Measurements from ENCODE around the gene UCK1.
"Not testable (repeated sequence)": the region's sequence is repeated elsewhere in the genome, so short reads cannot be mapped to it uniquely, and the experiment has no call there.

The UCK1 gene

GRCh38 chr9:131554087-131554842 is 23.2 kb upstream of the UCK1 start:
- no peak for FAIRE-seq

- FAIRE-seq = no peak
These were observed 21.0 kb upstream of the UCK1 start for GRCh38 chr9:131552030-131552429.

- not testable (repeated sequence) for FAIRE-seq
These were observed 19.4 kb upstream of the UCK1 start for GRCh38 chr9:131550465-131550864.

- not testable (repeated sequence) for FAIRE-seq
These were observed 18.1 kb upstream of the UCK1 start for GRCh38 chr9:131549186-131549585.

GRCh38 chr9:131546336-131547084 is 15.4 kb upstream of the UCK1 start:
- no peak for FAIRE-seq

- no peak for FAIRE-seq
These were observed 14.8 kb upstream of the UCK1 start for GRCh38 chr9:131545786-131546335.

GRCh38 chr9:131545003-131545785 is 14.1 kb upstream of the UCK1 start, which contains the start of gene PRRT1B:
PRRT1B (plus strand) TSS chr9:131545523; CDS start chr9:131545616, 93 bp downstream.
- FAIRE-seq = no peak

GRCh38 chr9:131543141-131543540 is 12.1 kb upstream of the UCK1 start:
- no peak for FAIRE-seq

GRCh38 chr9:131539223-131539923 is 8.3 kb upstream of the UCK1 start:
- FAIRE-seq = no peak

- FAIRE-seq = no peak
These were observed 6.9 kb upstream of the UCK1 start for GRCh38 chr9:131537946-131538345.

GRCh38 chr9:131534721-131535237 is 3.7 kb upstream of the UCK1 start:
- no peak for FAIRE-seq

- no peak for FAIRE-seq
These were observed 530 bp downstream of the UCK1 start for GRCh38 chr9:131530546-131530919.

GRCh38 chr9:131529597-131530545 is 1.2 kb downstream of the UCK1 start:
- no peak for FAIRE-seq

GRCh38 chr9:131528886-131529505 is 2.1 kb downstream of the UCK1 start:
- no peak for FAIRE-seq

- no peak for FAIRE-seq
These were observed 2.9 kb downstream of the UCK1 start for GRCh38 chr9:131528186-131528585.

GRCh38 chr9:131525643-131526565 is 5.2 kb downstream of the UCK1 start:
- FAIRE-seq = no peak

GRCh38 chr9:131524665-131525315 is 6.3 kb downstream of the UCK1 start:
- no peak for FAIRE-seq

All from endometrium (tissue), 2 donors.